ENCODE results near the gene SV2C. TPM values are rescaled to one million over a fixed set of nuclear protein-coding genes. Genes with fewer than 3 reads are reported as not detected.

The SV2C gene
- total and polyA plus RNA-seq, 2 donors (not counting 1 experiment from before 2014, with no cell fraction given) = not detected

- Histone ChIP-seq H3K4me1 (ENCODE audit: control insufficient read depth, extremely low read depth, insufficient read depth, low read length) (no peaks in the 10 kb centered on the region), H3K9ac (ENCODE audit: insufficient read depth, low read length) (no peak overlapping the region), H3K27me3 (ENCODE audit: control insufficient read depth, insufficient read depth, low read length) (no peaks in the 10 kb centered on the region), H3K4me3 (replicated peaks in 1 of 4; ENCODE audit: control extremely low read depth in 1 of 4, insufficient read depth in 1 of 4, low read depth in 3 of 4, low read length in 4 of 4) (no peak overlapping the region), H4K20me1 (ENCODE audit: control insufficient read depth, extremely low read depth, insufficient read depth, low read length) (no peaks in the 10 kb centered on the region), H3K9me3 (ENCODE audit: control insufficient read depth, insufficient read depth, low read depth, low read length) (no peaks in the 10 kb centered on the region), H3K36me3 (ENCODE audit: control insufficient read depth, insufficient read depth, low read length) (no peaks in the 10 kb centered on the region), H3K27ac (ENCODE audit: insufficient read depth, low read length) (no peak overlapping the region), H3K79me2 (ENCODE audit: control insufficient read depth, insufficient read depth, low read length) (no peaks in the 10 kb centered on the region), H2AFZ (ENCODE audit: low read length) (no peak overlapping the region), H3K4me2 (ENCODE audit: extremely low read depth, insufficient read depth, low read length) (no peak overlapping the region)
- TF ChIP-seq EZH2 (IDR thresholded peaks at IDR 0.05; ENCODE audit: low read length, missing control alignments) (no peak), CTCF (conservative IDR thresholded peaks at IDR 0.05 in 1 of 2, IDR thresholded peaks at IDR 0.05 in 1 of 2; ENCODE audit: low read depth in 1 of 2, low read length in 2 of 2) (no peak)
- DNase-seq (ENCODE audit: low read depth in 2 of 2) = no peak
These were observed 127.8 kb downstream of the SV2C start for GRCh38 chr5:76210946-76211345.

DNA sequence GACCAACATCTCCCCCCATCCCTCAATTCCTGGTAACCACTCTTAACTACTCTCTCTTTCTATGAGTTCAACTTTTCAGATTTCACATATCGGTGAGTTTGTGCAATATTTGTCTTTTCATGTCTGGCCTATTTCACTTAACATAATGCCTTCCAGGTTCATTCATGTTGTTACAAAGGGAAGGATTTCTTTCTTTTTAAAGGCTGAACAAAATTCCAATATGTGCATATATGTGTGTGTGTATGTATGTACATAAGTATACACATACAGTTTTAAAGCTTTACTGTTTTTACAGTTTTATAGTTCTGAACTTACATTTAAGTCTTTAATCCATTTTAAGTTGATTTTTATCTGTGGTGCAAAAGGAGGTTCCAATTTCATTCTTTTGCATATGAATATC lies 130.7 kb downstream of the SV2C start:
- H3K79me2 ChIP-seq (ENCODE audit: control insufficient read depth, insufficient read depth, low read length) = no peaks in the 10 kb centered on the region
- H3K36me3 ChIP-seq (ENCODE audit: control insufficient read depth, insufficient read depth, low read length) = no peaks in the 10 kb centered on the region
- no peak for DNase-seq (ENCODE audit: low read depth in 2 of 2)
- H3K27me3 ChIP-seq (ENCODE audit: control insufficient read depth, insufficient read depth, low read length) = no peaks in the 10 kb centered on the region
- H3K4me2 ChIP-seq (ENCODE audit: extremely low read depth, insufficient read depth, low read length) = no peak overlapping the region
- no peak overlapping the region for H3K27ac ChIP-seq (ENCODE audit: insufficient read depth, low read length)
- no peak for TF ChIP-seq EZH2 (IDR thresholded peaks at IDR 0.05; ENCODE audit: low read length, missing control alignments)
- TF ChIP-seq CTCF (conservative IDR thresholded peaks at IDR 0.05 in 1 of 2, IDR thresholded peaks at IDR 0.05 in 1 of 2; ENCODE audit: low read depth in 1 of 2, low read length in 2 of 2) = no peak
- no peaks in the 10 kb centered on the region for H4K20me1 ChIP-seq (ENCODE audit: control insufficient read depth, extremely low read depth, insufficient read depth, low read length)
- no peaks in the 10 kb centered on the region for H3K9me3 ChIP-seq (ENCODE audit: control insufficient read depth, insufficient read depth, low read depth, low read length)
- no peak overlapping the region for H3K4me3 ChIP-seq (replicated peaks in 1 of 4; ENCODE audit: control extremely low read depth in 1 of 4, insufficient read depth in 1 of 4, low read depth in 3 of 4, low read length in 4 of 4)
- H3K9ac ChIP-seq (ENCODE audit: insufficient read depth, low read length) = no peak overlapping the region
- H3K4me1 ChIP-seq (ENCODE audit: control insufficient read depth, extremely low read depth, insufficient read depth, low read length) = no peaks in the 10 kb centered on the region
- no peak overlapping the region for H2AFZ ChIP-seq (ENCODE audit: low read length)

GRCh38 chr5:76216748-76217147 lies 133.6 kb downstream of the SV2C start:
- TF ChIP-seq CTCF (conservative IDR thresholded peaks at IDR 0.05 in 1 of 2, IDR thresholded peaks at IDR 0.05 in 1 of 2; ENCODE audit: low read depth in 1 of 2, low read length in 2 of 2) (no peak), EZH2 (IDR thresholded peaks at IDR 0.05; ENCODE audit: low read length, missing control alignments) (no peak)
- no peaks in the 10 kb centered on the region for H3K36me3 ChIP-seq (ENCODE audit: control insufficient read depth, insufficient read depth, low read length)

More at GRCh38 chr5:76216748-76217147, 133.6 kb downstream of the SV2C start:
- no peak overlapping the region for H3K27ac ChIP-seq (ENCODE audit: insufficient read depth, low read length)
- no peaks in the 10 kb centered on the region for H3K79me2 ChIP-seq (ENCODE audit: control insufficient read depth, insufficient read depth, low read length)
- H3K4me1 ChIP-seq (ENCODE audit: control insufficient read depth, extremely low read depth, insufficient read depth, low read length) = no peaks in the 10 kb centered on the region
- no peaks in the 10 kb centered on the region for H3K27me3 ChIP-seq (ENCODE audit: control insufficient read depth, insufficient read depth, low read length)
- no peaks in the 10 kb centered on the region for H3K9me3 ChIP-seq (ENCODE audit: control insufficient read depth, insufficient read depth, low read depth, low read length)
- no peak overlapping the region for H2AFZ ChIP-seq (ENCODE audit: low read length)
- no peak overlapping the region for H3K4me3 ChIP-seq (replicated peaks in 1 of 4; ENCODE audit: control extremely low read depth in 1 of 4, insufficient read depth in 1 of 4, low read depth in 3 of 4, low read length in 4 of 4)
- no peaks in the 10 kb centered on the region for H4K20me1 ChIP-seq (ENCODE audit: control insufficient read depth, extremely low read depth, insufficient read depth, low read length)
- no peak overlapping the region for H3K4me2 ChIP-seq (ENCODE audit: extremely low read depth, insufficient read depth, low read length)
- H3K9ac ChIP-seq (ENCODE audit: insufficient read depth, low read length) = no peak overlapping the region
- DNase-seq (ENCODE audit: low read depth in 2 of 2) = no peak

Data from fibroblast of lung (primary cell).